Stimulated activated CD4-positive, alpha-beta T cell treated with anti-CD3 and anti-CD28 coated beads, Interleukin-4, amount 100 ng/mL, for 4 hours (primary cell): ENCODE measurements around the gene NKAIN4.
A peak's percentile ranks its signal among the peaks of the same experiment; 100 is the strongest.

ENCODE experiments used
- DNase-seq, 2 experiments: peaks; one replicate each; pipeline ENCODE4 v3.0.0-alpha.2; 2020

NKAIN4 gene

DNA sequence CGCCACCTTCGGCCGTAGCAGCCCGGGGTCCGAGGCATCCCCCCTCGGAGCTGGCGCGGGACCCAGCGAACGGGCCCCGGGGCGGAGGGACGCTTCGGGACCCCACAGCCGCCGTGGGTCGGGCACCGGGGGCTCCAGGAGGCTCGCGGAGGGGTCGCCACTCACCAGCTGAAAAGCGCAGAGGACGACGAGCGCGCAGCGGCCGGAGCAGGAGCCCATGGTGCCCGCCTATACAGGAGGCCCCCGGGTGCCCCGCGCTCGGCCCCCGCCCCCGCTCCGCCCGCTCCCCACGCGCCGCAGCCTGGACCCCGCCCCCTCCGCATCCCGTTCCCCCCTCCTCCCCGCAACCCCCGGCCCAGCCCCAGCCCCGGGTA lies at the start of gene NKAIN4:
Gene NKAIN4, minus strand, starts transcription at position 232 of the 374 bp plus-strand sequence. Its CDS starts 13 bp downstream, at position 219.
- no peak for DNase-seq

DNA sequence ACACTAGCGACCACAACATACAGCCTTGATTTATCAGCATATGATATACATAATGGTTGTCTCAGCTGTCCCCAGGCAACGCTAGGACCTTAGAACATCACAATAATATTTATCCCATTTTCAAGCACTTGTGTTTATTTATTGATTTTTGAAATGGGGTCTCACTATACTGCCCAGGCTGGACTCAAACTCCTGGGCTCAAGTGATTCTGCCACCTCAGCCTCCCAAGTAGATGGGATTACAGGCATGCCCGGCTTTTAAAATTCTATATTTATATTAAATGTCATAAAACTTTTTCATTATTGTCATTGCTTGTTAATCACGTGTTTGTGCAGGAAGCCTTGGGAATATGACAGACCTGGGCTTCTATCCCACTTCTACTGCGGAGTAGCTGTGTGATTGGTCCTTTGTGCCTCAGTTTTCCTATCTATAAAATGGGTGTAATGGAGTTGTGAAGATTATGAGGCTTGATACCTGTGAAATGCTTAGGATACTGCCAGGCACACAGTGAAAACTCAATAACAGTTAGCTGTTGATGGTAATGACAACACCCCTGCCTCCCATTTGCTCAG lies 48.9 kb upstream of the NKAIN4 start:
- no peak for DNase-seq

DNA sequence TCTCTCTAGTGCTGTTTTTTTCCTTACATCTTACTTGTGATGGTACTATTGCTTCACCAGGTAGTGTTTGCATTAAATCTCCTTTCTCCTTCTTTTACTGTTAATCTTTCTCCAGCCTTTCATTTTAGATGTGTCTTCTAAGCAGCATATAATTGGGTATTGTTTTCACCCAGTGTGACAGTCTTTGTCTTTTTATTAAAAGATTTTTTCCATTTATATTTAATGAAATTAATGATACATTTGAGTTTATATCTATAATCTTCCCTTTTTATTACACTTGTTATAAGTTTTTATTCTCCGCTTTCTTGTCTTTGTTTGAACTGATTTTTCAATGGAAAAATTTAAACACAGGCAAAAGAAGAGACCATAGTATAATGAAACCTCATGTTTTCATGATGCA lies 47.4 kb upstream of the NKAIN4 start:
- DNase-seq: no peak

DNA sequence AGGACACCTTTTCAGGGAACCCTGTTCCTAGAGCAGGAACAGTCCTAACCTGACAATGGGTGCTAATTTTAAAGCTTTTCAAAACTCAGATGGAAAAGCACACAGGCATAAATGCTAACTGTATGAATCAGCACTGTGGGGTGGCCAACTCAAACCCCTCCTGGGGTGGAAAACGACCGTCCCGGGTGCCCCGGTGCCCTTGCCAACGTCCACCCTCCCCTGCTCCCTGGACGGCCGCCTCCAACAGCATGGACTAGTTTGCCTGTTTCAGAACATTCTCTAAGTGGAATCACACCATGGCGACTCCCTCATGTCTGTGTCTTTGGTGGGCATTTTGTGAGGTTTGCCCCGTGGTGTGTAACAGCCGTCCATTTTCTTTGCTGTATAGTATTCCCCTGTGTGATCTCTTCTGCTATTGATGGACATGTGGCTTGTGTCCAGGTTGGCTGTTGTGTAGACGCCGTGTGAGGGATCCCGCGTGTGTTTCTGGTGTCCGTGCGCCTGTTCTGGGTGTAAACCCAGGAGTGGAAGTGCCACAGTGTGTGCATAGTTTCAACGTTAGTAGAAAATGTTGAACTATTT lies 44.6 kb upstream of the NKAIN4 start:
- no peak for DNase-seq

DNA sequence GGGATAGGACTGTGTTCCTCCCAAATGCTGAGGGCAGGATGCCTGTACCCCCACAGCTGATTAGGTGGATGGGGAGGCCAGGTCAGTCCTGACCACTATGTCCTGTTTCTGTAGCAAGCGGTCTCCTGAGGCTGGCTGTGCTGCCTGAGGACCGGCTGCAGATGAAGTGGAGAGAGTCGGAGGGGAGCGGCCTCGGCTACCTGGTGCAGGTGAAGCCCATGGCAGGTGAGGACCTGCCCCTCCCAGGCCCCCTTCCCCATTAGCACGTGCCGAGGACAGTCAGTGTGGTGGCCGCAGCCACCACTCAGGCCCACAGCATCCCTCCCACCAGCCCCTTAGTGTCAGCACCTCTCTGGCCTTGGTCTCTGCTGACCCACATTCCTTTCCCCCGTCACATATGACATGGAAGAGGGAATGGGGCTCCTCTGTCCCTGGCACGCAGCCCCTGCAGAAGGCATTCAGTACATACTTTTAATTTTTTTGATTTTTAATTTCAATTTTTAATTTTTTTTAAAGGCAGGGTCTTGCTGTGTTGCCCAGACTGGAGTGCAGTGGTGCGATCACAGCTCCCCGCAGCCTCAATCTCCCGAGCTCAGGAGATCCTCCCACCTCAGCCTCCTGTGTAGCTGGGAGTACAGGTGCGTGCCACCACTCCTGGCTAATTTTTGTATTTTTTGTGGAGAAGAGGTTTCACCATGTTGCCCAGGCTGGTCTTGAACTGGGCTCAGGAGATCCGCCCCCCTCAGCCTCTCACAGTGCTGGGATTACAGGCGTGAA lies 43.7 kb upstream of the NKAIN4 start:
- no peak for DNase-seq

DNA sequence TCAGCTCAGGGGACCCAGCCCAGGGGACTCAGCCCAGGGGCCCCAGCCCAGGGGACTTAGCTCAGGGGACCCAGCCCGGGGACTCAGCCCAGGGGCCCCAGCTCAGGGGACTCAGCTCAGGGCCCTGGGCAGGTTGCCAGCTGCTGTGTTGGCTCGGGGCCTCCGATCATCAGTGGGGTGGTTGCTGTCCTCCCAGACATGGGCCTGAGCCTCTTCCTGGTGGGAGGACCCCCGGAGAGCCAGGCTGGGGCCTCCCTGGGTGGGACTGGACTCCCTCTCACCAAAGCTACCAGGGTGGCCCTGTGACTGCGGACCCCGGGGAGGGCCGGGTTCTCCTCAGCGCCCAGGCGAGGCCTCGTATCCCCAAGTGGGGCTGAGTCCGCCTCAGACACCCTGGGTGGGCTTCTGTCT lies 43.1 kb upstream of the NKAIN4 start:
- no peak for DNase-seq

DNA sequence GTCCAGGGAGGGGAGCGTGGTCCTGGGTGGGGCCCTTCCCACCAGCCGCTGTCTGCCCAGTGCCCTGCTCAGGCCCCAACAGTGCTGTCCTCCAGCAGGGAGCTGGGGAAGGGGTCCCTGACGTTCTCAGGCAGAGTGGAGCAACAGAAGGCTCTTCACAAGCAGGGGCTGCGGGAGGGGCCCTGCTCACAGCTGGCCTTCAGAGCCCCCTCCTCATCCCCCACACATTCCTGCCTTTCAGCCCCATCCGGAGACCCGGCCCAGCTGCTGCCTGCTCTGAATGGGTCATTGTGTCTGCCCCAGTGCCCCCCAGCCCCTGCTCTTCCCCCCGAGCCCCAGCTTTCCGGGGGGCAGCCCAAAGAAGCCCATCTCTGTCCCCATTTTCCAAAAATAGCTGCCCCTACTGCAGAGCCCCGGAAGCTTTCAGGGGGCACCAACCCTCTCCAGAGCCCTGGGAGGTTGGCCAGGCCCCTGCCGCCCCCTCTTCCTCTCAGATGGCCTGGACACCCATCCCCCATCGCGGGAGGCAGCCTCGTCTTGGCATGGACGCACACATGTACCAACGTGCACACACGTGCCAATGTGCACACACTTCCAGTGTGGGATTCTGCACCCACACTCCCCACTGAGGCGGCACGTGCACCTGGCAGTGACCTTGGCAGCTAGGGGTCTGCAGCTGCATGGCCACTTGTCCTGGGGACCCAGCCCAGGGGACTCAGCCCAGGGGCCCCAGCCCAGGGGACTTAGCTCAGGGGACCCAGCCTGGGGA lies 42.5 kb upstream of the NKAIN4 start:
- DNase-seq: no peak

DNA sequence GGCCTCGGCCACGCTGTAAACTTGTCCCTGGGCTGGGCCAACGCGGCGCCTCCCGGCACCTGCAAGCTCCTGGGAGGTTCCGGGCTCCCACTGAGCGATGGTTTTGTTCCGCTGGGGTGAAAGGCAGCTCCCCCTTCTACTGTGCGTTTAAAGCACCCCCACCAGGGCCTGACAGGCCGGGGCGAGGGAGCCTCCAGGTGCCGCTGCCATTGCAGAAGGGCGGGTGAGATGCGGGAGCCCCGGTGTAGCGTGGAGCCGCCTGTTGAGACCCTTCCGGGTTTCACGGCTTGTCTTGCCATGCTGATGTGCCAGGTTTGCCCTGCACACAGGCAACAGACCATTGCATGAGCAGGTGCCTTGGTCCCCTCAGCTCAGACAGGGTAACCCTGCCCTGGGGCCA lies 41.6 kb upstream of the NKAIN4 start:
- DNase-seq: no peak

DNA sequence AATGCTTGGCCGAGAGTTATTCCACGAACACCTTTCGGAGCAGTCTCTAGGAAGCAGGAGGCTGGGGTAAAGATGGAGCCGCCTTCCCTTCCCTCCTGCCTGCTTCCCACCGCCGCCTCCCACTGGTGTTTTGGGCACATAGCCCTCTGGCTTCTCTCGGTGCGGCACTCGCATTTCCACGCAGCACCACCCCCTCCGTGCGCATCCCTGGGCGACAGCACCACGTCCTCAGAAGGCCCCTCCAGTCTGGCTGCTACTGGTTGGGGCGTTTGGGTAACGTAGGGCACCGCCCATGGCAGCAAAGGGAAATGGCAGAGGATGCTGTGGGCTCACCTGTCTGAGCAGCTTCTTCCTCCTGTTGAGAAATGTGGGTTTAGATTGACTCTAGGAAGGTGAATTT lies 41.2 kb upstream of the NKAIN4 start:
- DNase-seq: no peak

DNA sequence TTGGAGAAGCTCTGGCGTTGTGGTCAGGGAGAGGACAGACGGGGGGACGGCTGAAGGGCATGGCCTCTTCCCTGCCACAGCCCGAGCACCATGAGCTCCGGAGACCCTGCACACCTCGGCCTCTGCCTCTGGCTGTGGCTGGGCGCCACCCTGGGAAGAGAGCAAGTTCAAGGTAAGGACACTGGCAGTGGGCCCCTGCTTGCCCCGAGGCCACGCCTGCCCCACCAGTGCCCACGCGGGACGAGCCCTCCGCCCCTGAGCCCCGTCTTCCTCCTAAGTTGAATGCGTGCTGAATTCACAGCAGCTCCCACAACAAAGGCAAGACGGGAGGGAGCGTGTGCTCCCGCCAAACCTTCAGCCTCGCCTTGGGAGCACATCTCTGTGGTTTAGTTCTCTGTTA lies 40.8 kb upstream of the NKAIN4 start:
- DNase-seq: no peak

DNA sequence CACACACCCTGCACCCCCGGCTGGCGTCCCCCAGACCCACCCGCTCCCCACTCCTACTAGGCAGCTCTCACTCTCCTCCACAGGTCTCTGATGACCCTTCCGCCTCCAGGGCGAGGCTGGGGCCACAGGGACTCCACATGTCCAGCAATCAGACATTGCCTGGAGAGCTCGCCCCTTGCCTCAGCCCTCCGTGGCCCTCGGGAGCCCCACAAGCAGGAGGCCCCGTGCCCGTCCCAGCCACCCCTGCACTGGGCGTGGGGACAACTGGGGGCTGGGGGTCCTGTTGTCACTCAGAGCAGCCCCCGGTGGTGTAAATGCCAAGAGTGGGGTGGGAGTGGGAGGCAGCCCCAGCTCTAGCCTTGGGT lies 40.3 kb upstream of the NKAIN4 start:
- no peak for DNase-seq

DNA sequence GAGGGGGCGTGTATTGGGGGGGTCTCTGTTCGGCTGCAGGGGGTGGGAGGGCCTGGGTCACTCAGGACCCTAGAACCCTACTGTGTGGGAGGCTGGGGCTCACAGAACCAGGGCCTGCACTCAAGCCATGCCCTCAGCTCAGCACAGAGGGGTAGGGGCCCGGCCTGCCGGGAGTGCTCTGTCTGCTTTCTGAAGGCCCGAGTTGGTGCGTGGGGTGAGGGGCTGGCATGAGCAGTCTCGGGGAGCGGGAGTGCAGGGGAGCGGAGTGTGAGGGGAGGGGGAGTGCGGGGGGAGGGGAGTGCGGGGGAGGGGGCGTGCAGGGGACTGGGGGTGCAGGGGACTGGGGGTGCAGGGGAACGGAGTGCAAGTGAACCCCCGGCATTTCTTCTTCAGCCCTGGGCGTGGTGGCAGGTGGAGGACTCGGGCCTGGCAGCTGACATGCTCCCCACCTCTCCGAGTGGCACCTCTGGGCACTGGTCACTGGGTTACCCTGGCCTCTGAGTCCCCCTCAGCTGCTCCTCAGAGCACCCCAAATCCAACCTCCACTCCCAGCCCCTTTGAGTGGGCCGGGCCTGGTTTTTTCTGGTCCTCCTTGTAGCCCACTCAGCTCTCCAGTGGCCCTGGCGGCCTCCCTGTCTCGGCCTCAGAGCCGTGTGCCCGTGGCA lies 39.7 kb upstream of the NKAIN4 start:
- no peak for DNase-seq

DNA sequence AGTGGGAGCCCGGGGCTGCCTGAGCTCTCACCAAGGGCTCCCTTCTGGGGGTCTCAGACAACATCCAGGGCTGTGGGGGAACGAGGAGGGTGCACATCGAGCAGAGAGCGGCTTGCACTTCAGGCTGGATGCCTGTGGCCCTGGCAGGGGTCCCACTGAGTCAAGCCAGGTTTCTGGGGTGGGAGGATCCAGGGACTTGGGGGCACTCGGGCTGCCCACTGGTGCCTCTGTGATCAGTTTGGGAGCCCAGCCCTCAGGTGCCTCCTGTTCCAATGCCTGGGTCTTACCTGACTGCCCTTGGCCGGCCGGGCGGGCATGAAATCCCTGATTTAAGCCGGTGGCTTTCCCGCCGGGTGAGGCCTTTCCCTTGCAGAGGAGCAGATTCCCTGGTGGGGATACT lies 39.2 kb upstream of the NKAIN4 start:
- DNase-seq: no peak

DNA sequence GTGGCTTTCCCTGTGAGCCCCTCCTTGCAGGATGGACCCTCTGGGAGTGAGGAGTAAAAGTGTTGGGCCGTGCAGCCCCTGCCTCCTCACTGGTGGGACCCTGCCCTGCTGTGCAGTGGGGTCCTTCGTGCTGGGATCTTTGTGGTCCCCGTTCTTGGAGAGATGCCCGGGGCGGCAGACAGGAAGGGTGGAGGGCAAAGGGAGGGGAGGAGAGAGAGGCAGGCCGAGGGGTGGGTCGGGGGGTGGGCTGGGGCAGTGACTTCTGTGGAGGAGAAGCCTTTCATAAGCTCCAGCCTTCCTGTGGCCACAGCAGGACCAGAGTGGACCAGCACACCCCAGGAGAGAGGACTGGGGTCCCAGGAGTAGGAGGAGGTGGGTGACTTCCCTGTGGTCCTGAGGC lies 38.6 kb upstream of the NKAIN4 start, which contains the start of gene COL20A1:
Gene COL20A1, plus strand, starts transcription at position 283 of the 400 bp plus-strand sequence. CDS start 1,922 bp downstream, outside the sequence.
- no peak for DNase-seq

DNA sequence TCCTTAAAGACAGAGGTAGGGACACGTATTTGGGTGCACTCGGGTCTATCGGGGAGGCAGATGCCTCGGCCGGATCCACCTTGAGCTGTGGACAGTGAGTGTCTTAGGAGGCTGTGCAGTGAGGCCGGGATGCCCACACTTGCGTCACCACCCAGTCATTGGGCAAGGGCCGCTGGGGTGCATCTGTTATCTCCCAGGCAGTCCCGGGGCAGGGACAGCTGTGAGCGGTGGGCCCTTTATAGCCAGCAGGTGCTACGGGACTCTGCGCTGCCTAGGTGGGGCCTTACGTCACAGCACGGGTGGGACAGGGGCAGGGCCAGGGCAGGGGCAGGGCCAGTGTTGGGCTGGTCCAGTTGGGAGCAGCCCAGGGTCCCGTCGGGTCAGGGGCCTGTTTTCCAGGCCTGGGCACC lies 38.0 kb upstream of the NKAIN4 start:
- no peak for DNase-seq

DNA sequence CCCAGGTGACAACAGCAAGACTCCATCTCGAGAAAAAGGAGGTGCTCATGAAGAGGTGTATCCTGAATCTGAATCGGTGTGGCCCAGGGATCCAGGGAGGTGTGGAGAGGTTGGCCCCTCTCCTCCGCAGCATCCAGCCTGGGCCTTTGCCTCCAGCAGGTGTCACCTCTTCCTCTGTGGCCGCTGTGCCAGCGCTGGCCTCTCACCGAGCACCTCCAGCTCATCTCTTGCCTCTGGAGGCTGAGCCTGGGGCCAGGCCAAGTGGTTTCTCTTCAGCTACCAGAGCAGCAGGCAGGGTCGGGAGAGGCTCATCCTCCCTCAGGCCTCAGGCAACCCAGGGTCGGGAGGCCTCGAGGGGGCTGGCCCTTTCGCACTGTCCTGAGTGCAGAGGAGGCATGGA lies 37.5 kb upstream of the NKAIN4 start:
- DNase-seq: no peak

DNA sequence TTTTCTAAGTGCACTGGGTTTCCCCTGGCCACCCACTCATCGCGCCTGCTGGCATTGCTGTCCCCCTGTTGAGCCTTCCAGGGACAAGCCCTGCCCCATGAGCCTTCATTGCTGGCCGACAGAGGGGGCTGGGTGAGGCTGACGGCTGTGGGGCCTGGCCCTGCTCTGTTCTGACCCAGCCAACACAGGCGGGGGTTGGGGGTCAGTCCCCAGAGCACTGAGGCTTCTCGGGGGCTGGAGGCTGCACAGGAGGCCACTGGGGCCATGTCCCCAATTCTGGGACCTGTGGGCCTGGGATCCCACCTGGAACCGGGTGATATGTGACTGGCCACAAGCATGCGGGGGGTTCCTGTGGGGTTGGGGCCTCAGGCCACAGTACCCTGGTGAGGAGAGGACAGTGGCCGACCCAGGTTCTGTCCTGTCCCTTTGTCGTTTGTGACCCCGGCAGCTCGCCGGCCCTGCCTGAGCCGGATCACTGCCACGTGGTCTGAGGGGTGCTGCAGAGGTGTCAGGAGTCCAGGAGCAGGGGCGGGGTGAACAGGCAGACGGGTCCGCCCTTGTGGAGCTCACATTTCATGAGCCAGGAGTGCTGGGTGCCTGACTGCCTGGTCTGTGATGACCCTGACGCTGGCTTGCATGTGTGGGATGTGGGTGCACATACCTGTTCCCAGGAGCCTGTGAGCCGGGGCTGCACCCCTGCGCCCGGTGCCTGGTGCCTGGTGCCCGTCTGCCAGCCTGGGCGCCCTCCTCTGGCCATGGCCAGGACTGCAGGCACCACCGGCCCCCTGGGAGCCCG lies 36.6 kb upstream of the NKAIN4 start:
- peak; percentile 31 to 69 for DNase-seq

DNA sequence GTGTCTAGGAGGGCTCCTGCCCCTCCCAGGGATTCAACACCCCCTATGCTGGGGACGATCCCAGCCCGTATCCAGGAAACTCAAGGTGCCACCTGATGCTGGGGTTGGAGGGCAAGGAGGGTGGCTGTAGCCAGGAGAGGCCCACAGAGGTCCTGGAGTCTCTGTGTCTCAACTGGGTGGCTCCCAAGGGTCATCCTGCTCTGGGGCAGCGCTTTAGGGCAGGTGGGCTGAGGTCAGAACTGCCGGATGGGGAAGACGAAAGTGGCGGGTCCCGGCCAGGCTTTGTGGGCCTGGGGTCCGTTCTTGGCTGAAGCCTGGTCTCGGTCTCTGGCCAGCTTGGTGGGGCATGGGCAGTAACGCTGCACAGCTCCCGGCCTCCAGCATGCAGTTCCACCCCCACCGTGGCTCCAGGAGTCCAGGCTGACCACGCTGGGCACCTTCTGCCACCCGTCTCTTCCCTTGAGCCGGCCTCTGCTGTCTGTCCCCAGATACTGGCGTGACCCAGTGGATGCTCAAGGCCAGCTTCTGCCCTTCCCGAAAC lies 35.9 kb upstream of the NKAIN4 start:
- DNase-seq: no peak

DNA sequence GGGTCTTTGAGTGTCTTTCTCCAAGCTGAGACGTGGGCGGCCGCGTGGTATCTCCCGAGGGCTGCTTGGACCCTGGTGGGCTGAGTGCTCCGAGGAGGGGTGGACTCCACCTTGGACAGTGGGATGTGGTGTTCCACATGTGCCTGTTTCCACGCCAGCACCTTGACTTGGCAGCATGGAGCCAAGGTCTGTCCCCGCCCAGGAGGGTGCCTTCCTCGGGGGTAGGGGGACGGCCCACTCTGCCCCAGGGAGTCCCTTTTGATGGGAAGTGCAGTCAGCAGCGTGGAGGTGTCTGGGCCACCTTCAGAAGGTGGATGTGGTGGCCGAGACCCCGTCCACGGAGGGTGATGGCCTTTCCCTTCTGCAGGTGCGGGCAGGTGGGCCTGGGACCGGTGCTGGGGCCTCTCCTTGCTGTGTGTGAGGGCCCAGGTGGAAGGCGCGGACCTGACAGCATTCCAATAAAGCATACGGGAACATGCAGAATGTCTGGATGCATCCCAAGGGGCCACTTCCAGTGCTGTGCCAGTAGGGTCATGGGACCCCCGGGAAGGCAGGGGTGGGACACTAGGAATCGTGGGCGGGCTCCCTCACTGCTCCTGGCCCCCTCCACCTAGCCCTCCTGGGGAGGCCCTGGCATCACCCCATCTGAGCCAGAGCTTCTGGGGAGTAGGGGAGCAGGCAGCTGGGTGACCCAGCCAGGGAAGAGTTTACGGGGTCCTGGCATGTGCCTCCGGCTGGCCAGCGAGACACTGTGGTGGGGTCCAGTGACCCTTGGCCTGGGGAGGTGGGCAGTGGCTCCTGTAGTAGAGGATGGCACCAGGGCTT lies 35.3 kb upstream of the NKAIN4 start:
- no peak for DNase-seq

DNA sequence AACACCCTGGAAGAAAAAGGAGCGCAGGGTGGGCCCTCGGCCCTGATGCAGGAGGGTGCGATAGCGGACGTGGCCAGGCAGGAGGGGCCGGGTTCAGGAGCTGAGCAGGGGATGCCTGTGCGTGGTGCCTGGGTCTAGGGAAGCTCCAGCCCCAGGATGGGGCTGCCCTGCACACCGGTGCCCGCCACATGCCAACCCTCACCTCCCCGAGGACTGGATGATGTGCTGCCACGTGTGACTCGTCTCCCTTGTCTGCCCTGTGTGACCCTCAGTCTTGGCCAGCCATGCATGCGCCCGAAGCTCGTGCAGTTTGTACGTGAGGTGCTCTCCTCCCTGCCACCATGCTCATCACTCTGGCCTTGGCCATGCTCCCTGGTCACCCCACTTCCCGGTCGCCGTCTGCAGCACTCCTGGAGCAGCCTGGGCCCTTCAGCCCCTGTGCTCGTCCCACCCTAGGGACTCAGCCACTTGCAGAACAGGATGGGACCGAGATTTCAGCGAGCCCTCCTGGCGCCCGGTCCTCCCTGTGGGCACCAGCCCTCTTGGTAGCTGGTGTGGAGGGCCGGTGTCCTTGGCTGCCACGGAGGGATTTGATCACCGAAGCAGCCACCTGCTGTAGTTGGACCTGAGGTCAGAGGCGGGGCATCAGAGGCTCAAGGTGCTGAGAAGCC lies 34.5 kb upstream of the NKAIN4 start:
- no peak for DNase-seq
